Inferior parietal cortex (tissue), 1 donor: Measurements from ENCODE around the gene GPSM1.

Experiments used
- DNase-seq: peaks from one replicate; pipeline ENCODE4 v3.0.0-alpha.2; 2016; ENCODE audit errors: extremely low spot score

The GPSM1 gene

DNA sequence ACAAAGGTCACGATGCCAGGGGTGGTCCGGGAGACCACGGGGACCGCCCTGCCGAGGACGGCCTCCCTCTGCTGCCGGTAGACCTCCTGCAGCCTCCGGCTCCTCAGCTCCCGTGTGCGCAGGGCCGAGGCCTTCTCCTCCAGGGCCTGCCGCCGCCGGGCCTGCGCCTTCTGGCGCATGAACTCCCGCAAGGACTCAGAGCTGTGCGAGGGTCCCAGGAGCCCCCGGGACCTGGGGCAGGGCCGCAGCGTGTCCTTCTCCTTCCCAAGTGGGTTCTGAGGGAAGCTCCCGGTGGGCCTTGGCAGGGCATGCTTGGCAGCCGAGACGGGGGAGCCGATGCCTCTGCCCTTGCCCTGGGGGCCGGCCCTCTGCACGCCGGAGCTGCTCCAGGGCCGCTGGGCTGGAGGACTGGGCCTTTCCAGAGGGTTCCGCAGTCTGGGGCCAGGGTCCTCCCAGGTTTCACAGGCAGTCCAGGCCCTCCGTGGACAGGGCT lies 36.8 kb upstream of the GPSM1 start:
- DNase-seq: no peak

- DNase-seq: no peak
These were observed 35.9 kb upstream of the GPSM1 start for GRCh38 chr9:136291306-136292025.

GRCh38 chr9:136292026-136292538 lies 35.3 kb upstream of the GPSM1 start:
- DNase-seq: no peak

DNA sequence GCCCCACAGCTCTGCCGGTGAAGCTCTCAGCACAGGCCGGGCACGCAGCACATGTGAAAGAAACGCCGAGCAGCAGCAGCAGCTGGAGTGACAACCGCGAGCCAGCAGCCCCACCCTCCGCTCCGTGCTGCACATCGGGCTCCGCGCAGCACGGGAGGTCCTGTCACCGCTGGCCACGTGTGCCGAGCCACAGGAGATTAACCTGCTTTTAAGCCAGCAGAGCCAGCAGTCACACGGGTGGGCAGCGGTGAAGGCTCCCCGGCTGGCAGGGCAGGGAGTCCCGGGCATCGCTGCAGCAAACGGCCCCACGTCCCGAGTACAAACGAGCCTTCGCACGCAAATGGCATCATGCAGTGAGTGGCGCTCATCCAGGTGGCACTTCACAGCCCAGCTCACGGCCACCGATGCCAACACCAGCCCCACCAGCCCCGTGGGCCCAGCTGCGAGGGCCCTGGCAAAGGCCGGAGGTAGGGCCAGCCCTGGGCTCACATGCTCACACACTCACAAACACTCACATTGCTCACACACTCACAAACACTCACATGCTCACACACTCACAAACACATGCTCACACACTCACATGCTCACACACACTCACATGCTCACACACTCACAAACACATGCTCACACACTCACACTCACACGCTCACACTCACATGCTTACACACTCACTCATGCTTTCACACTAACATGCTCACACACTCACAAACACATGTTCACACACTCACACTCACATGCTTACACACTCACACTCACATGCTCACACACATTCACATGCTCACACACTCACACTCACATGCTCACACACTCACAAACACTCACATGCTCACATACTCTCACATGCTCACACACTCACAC lies 34.5 kb upstream of the GPSM1 start:
- no peak for DNase-seq

DNA sequence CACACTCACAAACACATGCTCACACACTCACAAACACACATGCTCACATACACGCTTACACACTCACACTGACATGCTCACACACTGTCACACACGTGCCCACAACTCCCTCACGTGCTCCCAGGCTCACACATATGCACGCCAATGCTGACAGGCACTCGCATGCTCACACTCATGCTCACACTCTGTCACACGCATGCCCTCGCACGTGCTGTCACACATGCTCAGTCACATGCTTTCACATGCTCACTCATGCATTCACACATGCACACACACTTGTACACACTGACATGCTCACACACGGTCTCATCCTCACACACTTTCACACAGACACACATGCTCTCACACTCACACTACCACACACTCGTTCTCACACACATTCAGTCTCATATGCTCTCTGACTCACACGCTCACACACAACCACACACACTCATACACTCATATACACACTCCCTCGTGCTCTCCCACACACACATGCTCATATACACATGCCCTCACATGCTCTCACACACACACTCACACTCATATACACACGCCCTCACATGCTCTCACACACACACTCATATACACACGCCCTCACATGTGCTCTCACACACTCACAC lies 33.8 kb upstream of the GPSM1 start:
- no peak for DNase-seq

- DNase-seq: no peak
These were observed 32.9 kb upstream of the GPSM1 start for GRCh38 chr9:136294437-136294836.

DNA sequence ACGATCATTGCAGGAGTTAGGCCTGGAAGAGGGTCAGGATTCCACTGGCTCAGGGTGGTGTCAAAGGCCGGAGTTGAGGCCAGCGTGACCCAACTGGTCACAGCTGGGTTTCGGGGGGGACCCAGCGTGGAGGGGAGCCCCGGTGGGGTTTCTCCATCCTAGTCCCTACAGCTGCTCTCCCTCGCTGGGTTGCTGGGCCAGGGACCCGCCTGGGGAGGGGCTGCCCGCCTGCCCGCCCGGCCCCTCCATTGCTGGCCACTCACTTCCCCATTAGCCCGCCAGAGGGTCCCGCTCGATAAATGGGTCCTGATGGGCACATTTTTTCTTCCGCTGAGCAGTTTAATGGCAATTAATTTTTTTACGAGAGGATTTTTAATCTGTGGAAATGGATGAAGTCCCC lies 32.3 kb upstream of the GPSM1 start:
- DNase-seq: no peak

- DNase-seq: no peak
These were observed 31.6 kb upstream of the GPSM1 start for GRCh38 chr9:136295542-136296433.

DNA sequence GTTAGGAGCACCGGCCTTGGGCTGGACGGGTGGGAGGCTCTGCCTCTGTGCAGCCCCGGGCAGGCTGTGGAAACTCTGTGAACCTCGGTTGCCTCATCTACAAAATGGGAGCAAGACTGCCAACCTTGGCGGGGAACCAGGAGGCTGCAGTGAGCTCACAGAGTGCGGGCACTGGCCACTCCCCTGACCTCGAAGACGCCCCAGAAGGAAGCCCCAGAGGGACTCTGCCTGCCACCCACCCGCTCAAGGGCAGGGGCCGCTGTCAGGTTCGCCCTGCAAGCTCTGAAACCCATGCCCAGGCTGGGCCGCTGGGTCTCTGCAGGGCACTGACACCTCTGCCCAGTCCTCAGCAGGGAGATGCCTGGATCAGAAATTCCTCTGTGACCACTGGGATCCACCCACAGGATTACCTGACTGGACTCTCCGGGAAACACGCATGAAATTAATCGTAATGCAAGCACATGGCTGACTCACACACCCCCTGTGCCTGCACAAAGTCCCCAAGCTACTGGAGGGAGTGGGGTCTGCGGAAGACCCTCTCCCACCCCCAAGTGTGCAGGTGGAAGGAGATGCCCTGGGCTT lies 30.8 kb upstream of the GPSM1 start:
- no peak for DNase-seq

GRCh38 chr9:136297016-136297691 lies 30.2 kb upstream of the GPSM1 start:
- DNase-seq: no peak

DNA sequence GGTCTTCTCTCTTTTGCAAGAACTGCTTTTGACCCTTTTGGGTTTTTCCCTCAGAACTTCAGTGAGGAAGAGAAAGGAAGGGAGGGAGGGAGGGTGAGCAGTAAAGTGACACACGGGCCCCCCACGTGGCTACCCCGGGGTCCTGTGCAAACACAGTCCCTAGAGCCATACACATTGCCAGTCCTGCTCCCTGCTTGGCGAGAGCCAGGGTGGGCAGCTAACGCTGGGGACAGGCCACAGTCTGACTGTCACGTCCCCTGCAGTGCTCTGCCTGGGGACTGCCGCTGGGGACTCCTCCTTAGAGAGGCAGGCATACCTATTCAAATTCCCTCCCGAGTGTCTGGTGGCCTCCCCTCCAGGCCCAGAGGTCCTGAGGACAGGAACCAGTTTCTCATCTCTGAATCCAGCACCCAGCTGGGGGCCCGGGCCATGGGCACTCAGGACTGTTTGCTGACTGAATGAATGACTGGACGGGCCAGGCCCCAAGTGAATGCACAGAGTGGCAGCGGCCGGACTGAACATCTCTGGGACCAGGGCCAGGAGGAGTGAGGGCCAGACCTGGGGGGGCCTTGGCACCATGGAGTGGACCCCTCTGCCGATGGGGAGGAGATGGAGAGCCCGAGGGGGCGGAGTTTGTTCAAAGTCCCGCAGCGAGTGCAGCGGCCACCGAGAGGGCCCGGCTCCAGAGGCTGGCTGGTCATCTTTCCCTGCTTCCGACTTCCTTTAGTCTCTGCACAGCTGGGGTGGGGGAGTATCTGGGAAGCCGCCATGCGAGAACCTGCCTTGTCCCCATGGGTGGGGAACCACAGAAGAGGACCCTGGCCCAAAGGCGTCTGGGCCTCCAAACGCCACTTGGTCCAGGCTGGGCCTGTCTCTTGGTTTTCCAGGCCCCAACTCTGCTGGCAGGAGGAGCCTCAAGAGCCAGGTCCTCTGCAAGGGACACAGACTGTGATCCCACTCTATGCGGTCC lies 29.3 kb upstream of the GPSM1 start:
- DNase-seq: no peak

GRCh38 chr9:136299116-136299515 lies 28.2 kb upstream of the GPSM1 start:
- DNase-seq: no peak

DNA sequence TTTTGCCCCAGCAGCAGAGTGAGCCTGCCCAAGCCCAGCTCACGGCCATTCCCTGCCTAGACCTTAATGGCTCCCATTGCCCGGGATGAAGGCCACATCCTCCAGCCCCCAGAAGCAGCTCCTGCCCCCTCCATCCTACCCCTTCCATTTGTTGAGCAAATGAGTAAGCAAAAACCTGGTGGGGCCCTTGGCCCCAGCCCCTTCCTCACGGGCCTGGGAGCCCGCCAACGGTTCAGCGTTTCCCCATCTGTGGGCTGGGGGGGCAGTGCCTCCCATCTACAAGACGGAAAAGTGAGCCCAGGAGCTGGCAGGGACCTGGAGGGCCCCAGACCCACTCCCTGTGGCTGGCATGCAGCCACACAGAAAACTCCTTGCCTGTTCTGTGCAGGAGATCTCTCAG lies 27.8 kb upstream of the GPSM1 start:
- no peak for DNase-seq

GRCh38 chr9:136300016-136300545 lies 27.3 kb upstream of the GPSM1 start:
- no peak for DNase-seq

DNA sequence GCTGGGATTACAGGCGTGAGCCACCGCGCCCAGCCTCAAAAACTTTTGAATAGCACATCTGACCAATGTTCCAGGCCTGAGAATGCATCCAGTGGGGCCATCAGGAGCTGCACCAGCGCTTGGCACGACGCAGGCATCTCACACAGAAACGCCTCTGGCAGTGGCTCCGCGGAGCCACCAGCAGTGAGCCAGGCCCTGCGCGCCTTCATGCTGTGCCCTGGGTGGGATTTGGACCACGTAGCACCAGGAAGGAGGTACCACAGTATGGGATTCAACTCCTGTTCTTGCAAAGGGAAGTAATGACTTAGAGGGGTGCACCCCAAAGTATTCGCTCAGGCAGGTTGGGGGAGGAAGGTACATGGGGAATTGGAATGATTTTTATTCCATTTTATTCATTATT lies 26.5 kb upstream of the GPSM1 start:
- no peak for DNase-seq

DNA sequence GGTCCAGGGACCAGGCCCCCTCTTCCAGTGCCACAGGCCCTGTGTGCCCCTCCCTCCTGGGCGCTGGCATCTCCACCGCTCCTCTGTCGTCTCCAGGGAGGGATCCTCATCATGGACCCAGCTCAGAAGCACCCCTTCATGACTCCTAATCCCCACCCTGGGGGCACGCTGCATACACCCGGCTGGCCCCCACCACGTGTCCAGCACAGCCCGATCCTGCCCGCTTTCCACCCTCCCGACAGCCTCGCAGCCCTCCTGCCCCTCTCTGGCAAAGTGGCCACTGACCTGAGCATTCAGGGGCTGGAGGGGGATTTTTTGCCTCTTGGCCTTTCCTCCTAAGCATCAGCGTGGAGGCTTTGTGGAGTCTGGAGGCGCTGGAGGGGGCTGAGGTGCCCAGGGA lies 24.8 kb upstream of the GPSM1 start:
- no peak for DNase-seq

DNA sequence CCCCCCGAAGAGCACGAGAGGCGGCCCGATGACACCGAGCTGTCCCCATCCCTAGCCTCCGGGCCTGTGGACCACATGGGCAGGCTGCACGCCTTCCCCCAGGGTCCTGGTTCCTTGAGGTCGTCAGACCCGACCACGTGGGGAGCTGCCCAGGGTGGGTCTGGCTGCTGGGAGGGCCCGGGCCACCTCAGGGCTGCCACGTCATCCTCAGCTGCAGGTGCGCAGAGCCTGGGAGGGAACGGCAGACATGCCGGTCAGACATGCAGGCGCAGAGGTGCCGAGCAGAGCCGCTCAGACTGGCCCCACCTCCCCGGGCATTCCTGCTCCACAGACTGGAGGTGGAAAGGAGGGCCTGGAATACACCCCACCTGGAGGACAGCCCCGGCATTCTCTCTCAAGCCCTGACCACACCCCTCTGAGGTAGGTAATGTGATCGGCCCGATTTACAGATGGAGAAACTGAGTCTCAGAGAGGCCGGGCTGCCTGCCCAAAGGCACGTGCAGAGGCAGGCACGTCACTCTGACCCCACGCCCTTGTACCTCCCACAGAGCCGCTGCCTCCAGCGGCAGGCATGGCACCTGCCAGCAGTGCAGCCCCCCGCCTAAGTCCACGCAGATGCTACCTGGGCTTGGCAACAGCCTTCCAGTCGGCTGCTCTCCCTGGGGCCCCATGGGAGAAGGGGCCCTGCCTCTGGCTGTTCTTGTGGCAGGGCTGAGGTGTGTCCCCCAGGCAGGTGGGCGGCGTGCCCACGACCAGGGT lies 24.1 kb upstream of the GPSM1 start:
- DNase-seq: no peak

- DNase-seq: no peak
These were observed 23.4 kb upstream of the GPSM1 start, which contains the start of gene CCDC187 for GRCh38 chr9:136303825-136304416. Gene CCDC187 (minus strand): TSS chr9:136304094. CDS start chr9:136303830, 264 bp downstream.
